GM12801 (cell line): ENCODE measurements around the gene UBA52.

Experiments used
- TF ChIP-seq, protein P1 (sequence below): IDR thresholded peaks from one replicate; pipeline ENCODE4 v1.5.1; 2011; ENCODE audit warnings: control low read depth; ENCODE audit not compliant: insufficient read length; ENCODE audit errors: extremely low read depth

Gene UBA52

GRCh38 chr19:18610245-18610555 lies 38.5 kb downstream of the UBA52 start:
- TF ChIP-seq, protein P1, sequence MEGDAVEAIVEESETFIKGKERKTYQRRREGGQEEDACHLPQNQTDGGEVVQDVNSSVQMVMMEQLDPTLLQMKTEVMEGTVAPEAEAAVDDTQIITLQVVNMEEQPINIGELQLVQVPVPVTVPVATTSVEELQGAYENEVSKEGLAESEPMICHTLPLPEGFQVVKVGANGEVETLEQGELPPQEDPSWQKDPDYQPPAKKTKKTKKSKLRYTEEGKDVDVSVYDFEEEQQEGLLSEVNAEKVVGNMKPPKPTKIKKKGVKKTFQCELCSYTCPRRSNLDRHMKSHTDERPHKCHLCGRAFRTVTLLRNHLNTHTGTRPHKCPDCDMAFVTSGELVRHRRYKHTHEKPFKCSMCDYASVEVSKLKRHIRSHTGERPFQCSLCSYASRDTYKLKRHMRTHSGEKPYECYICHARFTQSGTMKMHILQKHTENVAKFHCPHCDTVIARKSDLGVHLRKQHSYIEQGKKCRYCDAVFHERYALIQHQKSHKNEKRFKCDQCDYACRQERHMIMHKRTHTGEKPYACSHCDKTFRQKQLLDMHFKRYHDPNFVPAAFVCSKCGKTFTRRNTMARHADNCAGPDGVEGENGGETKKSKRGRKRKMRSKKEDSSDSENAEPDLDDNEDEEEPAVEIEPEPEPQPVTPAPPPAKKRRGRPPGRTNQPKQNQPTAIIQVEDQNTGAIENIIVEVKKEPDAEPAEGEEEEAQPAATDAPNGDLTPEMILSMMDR: no peak

GRCh38 chr19:18610556-18611326 lies 39.1 kb downstream of the UBA52 start:
- TF ChIP-seq, protein P1: no peak

GRCh38 chr19:18611327-18612050 lies 39.8 kb downstream of the UBA52 start:
- TF ChIP-seq, protein P1: no peak

GRCh38 chr19:18612051-18612771 lies 40.6 kb downstream of the UBA52 start:
- TF ChIP-seq, protein P1: no peak

GRCh38 chr19:18612772-18613588 lies 41.3 kb downstream of the UBA52 start, which contains the start of gene TMEM59L:
Gene TMEM59L (plus strand): TSS chr19:18612870. CDS start chr19:18612959, 89 bp downstream.
- TF ChIP-seq, protein P1: no peak

DNA sequence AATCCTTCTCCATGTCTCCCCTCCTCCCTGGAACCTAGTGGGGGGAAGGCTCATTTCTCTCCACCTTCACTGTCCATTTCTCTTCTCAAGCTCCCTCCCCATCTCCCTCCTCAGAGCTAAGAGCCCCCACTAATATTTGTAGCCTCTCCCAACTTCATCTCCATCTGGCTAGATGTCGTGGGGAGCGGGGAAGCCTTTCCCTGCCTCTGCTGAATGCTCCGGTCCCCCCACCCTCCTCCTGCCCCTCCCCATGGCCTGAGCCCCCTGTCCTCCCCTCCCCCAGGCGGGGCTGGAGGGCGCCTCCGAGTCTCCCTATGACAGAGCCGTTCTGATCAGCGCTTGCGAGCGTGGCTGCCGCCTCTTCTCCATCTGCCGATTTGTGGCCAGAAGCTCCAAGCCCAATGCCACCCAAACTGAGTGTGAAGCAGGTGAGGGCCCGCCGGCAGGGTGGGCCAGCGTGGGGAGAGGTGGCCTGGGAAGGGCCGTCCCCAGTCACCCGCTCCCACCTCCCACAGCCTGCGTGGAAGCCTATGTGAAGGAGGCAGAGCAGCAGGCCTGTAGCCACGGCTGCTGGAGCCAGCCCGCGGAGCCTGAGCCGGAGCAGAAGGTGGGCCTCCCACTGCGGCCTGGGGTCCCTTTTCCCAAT lies 42.1 kb downstream of the UBA52 start:
- TF ChIP-seq, protein P1: no peak
